Ammon's horn (tissue), 1 donor: ENCODE data around the gene SETBP1.
A peak's percentile ranks its signal among the peaks of the same experiment; 100 is the strongest.

Experiments
- DNase-seq: peaks from one replicate; pipeline ENCODE4 v3.0.0-alpha.2; 2016; ENCODE audit warnings: low spot score

SETBP1 gene

DNA sequence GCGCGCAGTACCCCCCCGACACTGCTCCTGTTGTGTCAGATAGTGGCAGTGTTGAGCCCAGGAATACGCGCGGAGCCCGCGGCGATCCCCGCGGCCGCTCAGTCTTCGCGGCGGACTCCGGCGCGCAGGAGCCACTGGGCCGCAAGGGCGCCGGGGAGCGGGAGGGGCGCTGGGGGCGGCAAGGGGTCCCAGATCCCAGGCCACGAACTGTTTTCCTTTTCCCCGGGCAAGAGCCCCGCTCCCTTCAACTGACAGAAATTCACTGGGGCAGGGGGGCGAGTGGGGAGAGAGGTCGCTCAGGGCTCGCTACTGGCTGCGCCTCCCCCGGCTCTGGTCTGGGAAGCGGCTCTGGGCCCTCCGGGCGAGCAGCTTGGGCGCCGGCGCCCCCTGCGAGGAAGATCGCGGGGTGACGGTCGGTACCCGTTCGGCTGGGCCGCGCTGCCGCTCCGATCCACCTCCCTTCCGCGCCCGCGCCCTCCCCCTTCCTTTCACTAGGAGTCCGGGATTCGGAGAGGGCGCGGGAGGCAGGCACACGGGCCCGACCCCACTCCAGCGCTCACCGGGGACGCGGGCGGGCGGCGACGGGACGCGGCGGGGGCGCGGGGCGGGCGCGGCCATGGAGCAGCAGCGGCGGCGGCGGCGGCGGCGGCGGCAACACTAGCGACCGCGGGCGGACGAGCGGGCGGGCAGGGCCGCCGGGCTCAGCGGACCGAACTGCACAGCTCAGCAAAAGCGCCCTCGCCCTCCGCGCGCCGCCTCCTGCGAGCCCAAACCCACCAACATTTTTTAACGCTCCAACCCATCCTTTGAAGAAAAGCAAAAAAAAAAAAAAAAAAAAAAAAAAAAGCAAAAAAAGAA, 1.4 kb upstream of the SETBP1 start:
- DNase-seq: peak; percentile 93

DNA sequence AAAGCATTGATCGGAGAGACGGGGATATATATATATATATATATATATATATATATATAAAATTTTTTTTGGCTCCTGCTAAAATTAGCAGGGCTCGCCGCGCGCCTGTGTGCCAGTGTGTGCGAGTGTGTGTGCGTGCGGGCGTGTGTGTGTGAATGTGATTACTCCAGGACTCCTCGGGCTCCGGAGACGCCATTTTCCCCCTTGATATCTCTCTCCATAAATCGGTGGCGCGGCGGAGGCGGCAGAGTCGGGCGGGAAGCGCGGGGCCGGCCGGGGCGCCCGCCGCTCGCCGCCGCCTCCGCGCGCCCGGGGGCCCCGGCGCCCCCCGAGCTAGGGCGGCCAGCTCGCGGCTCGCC, 795 bp upstream of the SETBP1 start:
- DNase-seq: peak; percentile 57

DNA sequence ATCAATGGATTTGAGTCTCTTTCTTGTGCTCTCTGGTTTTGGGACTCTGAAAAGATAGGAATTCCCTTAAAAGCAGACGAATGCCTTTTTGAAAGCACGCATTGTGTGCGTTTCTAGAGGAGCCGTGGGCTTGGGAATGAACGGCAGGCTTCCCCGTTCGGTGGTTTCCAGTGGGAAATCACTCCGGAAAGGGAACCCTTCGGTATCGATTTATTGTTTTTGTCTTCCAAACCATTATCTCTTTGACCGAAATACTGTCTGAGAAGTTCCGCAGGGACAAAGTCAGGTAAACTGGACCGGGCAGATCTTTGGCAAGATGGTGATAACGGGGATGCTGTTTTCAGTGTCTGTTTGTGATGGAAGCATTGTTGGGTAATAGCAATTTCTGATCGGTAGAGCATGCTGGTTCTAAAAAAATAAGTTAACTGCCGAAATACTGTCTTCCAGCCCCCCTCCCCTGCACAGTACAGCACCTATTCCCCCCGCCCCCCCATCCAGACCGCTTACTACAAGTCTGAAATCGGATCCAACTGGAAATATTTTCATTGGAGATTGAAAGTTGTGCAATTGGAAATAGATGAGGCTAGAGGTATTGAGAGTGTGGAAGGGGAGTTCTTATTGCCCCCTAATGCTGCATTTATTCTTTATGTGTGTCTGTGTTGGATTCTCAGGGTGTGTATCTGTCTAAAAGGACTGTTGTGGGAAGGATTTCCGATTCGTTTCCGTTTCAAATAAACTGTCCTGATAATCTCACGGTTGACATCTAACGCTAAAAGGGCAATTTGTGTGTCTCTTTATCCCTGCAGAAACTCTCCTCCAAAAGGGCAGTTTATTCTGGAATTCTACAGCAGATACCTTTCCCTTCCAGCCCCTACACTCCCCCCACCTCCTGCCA, 635 bp downstream of the SETBP1 start:
- peak; percentile 53 for DNase-seq

DNA sequence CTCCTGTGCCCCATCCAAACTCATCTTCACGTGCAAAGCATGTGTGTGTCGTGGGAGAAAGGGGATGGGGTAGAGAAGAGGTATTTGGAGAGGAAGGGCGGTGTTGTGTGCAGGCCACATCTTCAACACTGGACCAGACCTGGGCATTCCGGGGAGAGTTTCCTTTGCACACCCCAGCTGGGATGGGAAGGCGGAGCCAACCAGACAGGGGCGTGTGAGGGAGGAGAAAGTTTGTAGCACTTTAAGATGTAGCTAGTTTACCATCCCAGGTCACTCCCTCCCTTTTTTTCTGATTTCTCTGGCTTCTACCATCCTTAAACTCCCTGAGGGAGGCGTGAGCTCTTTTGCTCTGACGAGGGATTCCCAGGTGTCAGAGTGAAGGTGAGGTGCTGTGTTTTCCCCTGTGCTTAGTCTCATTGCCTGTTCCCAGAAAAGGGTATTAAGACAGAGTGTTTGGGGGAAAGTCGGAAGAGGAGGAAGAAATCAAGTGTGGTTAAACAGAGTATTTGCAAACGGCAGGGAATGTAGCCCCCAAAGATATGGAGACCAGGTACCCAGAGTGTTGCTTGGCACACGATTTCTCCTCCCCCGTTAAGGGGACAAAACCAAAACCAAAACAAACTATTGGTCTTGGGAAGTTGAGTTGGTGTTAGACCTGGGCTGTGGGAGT, 1.6 kb downstream of the SETBP1 start:
- DNase-seq: no peak

DNA sequence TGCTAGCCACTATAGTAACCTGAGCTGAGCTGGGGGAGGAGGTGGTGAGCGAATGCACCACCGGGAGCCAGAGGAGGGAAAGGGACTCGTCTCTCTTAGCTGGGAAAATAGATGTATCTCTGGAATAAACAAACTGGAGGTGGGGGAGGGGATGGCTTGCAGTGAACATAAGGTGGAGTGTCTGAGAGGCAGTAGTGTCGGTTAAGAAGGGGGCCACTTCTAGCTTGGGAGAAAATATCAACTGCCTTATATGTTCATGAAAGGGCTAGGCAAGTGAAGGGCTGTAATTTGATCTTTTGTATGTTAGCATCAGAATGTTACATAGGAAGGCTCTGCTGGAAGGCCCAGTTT, 2.2 kb downstream of the SETBP1 start:
- DNase-seq: no peak

DNA sequence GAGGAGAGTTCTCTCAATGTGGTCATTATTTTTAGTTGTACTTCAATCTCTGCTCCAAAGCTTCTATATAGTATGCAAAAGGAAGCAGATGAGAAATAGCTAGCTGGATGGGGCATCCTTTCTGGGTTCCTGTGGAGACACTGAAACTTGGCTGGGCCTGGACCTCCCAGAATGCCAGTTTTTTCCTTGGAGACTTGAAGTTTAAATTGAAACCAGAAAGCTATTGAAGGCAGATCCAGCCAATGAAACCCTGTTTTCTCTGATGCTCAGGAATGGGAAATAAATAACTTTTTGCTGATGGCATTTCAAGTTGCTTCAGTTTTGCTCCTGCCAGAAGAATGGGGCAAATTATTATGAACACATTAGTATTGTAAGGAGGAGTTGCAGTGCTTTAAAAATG, 2.9 kb downstream of the SETBP1 start:
- DNase-seq: no peak

DNA sequence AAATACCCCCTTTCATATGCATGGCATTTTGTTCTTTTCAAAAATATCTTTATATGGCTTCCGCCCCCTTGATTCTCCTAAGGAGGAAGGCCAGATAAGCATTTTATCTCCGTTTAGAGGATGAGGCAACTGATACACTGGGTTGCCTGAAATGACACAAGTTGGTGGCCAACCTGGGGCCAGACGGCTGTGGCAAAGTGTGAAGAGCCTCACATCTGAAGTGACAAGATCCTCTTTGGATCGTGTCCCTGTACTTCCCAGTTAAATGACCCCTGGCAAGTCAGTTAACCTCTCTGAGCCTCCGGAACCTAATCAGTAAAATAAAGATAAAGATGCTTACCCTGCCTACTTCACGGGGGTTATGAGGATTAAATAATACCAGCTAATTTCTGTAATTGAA, 4.6 kb downstream of the SETBP1 start:
- no peak for DNase-seq

DNA sequence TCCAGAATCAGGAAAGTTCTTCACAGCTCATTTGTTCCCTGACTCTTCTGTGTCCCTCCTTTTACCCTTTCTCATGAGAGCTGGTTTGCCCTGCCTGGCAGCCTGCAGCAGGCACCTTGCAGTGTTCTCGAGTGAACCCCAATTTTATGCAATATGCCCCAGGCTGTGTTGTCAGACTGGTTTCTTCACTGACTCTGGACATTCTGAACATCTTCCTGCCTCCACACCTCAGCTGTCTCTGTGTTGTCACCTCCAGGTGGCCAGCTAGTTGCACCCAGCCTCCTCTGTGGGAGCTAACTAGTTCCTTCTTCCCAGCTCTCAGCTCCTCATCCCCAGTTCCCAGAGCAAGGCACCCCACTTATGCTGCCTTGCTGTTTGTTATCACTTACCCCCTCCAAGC, 5.5 kb downstream of the SETBP1 start:
- no peak for DNase-seq

DNA sequence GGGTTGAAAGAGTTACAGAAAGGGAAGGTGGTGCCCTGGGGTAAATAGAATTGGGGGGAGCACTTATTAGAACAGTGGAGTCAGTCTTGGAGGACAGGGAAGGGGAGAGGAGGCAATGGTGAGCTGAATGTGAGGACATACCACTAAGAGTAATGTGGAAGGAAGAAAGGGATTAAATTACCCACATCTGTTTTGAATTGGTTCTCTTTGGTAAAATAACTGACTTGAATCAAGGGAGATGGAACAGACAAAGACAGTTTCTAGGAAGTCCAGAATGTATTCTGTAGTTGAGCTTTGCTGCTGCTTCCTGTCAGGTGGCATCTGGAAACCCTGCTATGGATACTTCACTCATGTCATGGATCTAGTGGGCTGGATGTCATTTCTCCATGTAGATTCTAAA, 6.7 kb downstream of the SETBP1 start:
- DNase-seq: no peak

DNA sequence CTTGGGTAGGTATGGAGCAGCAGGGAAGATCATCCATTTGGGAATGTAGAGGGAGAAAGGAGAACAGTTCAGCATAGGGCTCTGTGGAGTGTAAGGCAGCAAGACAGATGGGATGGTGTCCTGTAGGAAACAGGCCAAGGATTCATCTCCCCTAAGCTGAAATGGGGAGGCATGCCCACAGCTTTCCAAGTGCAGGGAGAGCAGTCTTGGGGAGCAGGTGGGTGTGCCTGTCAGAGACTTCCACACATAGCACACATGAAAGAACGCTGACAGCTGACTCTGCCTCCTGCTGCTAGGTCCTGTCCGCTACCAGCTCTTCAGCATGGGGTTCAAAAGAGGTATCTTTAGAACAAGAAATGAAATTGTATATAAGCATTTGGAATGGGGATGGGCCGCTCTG, 9.0 kb downstream of the SETBP1 start:
- no peak for DNase-seq

DNA sequence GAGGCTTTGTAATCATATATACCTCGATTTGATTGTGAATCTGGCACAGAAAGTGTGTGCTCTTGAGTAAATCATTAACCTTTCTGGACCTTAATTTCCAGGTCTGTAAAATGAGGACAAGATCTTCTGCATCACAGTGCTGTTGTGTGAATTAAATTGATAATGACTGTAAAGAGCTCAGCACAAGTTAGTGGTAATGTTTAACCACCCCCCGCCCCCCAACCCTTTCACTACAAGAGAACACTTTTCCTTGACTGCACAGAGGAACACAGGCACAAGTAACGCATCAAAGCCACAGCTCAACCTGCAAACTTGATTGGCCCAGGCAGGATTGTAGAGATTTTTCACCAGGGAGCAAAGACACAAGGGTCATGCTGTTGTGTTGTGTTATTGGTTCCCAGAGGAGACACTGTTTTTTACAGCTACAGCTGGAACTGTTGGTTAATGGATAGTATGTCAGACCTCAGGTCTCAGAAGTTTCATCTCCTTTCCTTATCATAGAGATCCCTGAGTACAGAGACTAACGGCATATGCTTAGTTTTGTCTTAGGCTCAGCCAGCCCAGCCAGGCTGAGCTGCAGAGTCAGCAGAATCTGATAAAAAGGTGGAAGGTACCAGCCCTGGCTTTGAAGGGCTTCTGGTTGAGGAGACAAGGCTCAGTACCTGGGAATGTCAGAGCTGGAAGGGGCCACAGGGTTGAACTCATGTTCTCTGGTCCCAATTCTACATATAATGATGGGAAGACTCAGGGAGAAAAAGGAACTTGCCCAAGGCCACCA, 10.6 kb downstream of the SETBP1 start:
- DNase-seq: no peak

DNA sequence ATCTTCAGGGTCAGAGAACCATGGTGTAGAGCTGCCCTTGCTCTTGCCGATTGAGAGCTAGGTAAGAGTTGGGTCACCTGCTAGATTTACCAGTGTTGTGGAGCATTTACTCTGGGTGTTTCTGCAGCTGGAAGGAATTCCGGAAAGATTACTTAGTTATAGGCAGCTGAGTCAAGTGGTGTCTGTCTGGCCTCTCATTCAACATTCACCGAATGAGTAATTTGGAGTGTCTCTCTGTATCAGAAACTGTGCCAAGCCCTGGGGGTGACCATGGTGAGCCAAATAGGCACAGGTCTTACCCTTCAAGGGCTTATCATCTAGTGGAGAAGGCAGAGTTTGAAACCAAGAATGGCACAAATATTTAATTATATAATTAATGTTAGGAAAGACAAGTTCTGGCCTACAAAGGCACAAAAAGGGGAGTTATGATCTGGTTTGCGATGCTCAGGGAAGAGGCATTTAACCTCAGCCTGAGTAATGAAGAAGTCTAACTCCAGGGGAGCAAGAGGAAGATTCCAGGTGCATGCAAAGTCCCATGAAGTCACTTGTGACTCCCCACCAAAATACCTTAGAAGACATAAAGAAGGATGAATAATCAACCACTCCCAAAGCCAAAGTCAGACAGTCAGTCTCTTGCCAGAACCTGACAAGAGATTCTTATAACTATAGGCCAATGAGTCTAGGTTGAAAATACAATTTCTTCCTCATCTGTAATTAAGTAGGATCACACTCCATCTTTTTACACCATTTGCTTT, 12.5 kb downstream of the SETBP1 start:
- no peak for DNase-seq

DNA sequence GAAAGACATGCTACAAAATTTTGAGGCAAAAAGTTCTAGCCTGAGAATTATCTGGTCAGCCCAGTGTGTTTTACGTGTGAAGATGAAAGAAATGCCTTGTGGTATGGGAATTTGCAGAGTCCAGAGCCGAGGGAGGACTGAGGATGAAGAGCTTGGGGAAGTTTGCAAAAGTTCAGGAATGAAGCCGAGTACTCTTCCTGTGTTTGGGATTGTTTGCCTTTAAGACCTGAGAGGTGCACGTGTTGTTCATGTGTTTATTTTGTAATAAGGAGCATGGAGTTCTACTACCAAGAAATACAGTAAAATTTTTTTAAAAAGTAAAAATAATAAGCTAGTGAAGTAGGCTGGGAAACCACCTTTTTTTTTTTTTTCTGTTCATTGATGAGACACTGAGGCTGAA, 14.8 kb downstream of the SETBP1 start:
- DNase-seq: no peak

DNA sequence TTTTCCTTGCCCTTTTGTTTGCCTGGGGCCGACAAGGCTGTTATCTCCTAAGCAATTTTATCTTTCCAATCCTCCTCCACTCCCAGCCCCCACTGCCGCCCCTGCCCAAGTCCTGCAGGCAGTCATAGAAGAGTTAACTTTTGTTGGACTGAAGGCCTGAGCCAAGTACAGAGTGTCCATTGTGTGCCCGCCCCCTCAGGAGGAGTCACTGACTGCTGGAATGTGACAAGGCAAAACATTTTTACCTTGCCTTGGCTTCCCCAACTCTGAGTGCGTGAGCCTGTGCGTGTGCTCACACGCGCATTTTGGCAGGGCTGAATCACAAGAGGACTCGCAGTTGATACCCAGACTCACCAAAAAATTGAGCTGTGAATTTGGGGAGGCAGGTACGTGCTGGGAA, 16.2 kb downstream of the SETBP1 start:
- no peak for DNase-seq

DNA sequence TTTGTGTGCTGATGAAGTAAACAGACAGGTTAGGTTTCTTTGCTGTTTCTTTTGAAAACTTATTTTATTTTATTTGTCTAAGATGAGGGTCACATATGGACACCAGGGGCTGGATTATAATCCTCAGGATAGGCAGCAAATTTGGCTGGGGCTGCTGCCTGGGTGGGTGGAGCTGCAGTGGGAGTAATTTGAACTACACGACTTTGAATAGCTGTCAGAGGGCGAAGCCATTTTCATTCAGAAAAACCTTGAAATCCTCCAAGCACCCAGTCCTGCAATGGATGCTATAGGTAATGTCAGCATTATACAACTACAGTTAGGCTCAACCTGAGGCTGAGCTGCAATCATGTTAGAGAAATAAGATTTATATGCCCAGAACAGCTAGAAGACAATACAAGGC, 16.6 kb downstream of the SETBP1 start:
- DNase-seq: no peak

DNA sequence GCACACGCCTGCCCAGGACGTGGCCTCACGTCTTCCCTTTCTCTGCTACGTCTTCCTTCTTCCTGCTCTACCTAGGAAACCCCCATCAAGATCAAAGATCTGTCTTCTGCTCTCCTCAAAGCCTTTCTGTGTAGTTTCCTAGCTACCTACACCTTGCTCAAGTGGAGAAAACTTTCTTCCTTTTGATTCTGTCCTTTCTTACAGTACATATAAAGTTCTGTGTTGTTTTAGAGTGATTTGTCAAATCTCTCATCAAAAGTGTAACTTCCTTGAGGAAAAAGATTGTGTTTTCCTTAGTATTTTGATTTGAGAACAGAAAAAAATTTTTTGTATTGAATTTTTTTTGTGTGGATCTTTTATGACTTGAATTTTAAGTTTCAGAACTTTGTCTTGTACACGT, 17.8 kb downstream of the SETBP1 start:
- no peak for DNase-seq

DNA sequence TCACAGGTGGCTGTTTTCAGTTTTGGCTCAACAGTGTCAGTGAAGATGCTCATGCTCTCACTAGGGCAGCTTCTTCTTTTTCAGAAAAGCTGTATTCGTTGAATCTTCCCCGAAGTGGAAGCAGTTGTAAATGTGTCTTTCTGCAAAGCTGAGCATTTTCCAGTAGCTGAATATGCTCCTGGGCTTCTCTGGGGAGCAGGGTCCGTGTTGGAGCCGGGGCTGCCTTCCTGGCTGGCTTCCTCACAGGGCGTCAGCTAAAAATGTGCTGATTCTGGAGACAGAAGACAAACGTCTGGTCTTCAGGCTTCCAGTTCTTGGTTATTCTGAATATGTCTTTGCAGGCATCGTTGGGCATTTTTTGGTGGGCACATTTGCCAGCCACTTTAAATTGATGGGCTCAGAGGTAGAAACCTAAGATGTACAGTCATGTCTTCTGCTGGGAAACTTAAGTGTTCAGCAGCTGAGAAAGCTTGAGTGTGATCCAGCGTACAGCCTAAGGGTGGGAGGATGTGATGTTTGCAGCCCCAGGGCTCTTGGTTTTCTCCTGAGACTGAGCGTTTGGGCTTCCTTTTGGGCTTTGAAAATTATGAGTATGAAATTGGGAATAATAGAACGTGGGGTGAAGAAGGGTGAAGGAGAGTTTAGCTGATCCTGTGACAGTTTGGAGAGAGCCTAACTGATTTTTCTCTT, 19.0 kb downstream of the SETBP1 start:
- no peak for DNase-seq

DNA sequence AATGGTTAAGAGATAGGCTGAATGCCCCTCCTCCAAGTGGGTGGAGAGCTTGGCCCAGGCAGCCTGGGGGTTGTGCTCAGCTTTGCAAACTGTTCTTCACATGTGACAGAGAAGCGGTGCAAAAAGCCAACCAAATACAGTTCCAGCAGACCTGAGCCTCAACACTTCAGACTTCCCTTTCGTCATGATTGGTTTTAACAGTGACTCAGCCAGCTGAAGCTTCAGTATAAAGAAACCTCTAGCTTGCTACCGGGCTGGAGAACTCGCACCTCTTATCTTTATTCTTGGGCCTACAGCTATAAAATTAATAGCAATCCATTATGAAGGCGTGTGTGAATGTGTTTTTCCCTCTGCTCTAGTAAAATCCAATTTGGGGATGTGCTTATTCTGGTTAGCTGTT, 20.0 kb downstream of the SETBP1 start:
- DNase-seq: peak; percentile 44

DNA sequence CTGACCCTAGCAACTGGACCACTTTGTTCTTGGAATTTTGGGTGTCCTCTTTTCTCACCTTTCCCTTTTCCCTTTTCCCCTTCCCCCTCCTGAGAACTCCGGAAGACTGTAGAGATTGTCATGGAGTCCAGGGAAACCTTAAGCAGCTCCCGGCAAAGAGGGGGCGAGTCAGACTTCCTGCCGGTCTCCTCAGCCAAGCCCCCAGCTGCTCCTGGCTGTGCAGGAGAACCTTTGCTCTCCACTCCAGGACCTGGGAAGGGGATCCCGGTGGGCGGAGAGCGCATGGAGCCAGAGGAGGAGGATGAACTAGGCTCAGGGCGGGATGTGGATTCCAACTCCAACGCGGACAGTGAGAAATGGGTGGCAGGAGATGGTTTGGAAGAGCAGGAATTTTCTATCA, 20.5 kb downstream of the SETBP1 start:
- DNase-seq: no peak

DNA sequence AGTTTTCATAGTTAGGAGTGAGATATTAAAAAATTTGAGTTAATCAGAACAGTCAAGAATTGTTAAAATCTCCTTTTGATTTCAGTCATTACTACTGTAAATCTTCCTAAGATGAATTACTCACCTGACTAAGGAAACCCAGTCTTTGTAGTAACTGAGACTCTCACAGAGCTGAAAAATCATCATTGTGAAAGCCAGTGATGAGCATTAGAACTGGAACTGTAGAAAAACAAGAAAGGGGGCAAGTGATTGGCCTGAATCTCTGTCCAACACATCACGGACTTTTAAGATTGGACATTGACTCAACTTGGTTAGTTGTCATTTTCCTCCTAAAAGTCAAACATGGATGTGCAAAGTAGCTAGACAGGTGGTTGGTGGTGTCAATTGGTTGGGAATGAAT, 21.9 kb downstream of the SETBP1 start:
- no peak for DNase-seq
